Kidney tubule cell (primary cell): ENCODE measurements around the gene ZNF138.
"Not testable (repeated sequence)": the region's sequence is repeated elsewhere in the genome, so short reads cannot be mapped to it uniquely, and the experiment has no call there.

Experiments
- DNase-seq: peaks from one replicate; pipeline ENCODE4 v3.0.0-alpha.2; 2018; ENCODE audit warnings: low spot score

The ZNF138 gene

DNA sequence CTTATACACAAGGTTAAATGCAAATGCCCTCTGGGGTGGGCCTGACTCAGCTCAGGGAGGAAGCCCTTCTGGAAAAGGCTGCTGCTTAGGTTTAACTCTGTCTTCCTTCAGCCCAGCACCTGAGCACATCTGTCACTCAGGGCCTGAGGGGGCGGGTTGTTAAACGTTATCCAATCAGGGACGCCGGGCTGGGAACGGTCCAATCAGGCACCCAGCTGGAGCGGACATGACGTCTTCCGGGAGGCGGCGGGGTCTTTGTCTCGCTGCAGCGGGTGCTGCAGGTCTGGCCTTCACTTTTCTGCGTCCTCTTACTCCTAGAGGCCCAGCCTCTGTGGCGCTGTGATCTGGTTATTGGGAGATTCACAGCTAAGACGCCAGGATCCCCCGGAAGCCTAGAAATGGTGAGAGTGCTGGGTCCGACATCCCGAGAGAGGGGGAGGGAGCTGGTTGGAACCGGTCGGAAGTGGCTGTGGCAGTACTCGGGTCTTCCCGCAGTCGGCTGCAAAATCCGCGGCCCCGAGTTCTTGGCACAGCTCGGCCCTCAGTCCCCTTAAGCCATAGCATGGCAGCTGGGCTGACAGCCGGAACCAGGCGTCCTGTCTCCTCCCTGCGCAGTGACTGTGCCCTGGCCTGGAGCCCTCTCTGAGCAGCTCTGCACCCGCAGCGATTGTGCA lies at the start of gene ZNF138:
TSS of gene ZNF138 (plus strand) at position 258 of the 674 bp plus-strand sequence. CDS start at position 399, 141 bp downstream.
- peak; percentile 96 for DNase-seq

GRCh38 chr7:64744680-64745079 lies 49.5 kb upstream of the ZNF138 start:
- no peak for DNase-seq

DNA sequence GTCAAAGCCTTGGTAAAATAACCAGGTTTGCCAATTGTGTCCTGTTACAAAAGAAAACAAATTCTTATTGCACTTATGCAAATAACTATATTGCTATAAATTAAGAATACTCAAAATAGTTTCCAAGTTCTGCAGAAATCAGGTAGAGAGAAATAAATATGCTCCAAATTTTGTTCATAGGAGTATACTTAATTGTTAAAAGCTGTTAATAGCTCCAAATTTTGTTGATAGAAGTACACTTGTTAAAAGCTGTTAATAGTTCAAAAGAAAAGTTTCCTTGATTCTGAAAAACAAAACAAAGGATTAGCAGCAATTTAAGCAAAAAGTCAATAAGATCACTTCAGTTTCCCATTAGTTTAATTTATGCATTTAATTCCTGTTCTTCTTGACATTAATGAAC lies 46.4 kb upstream of the ZNF138 start:
- DNase-seq, result no peak

DNA sequence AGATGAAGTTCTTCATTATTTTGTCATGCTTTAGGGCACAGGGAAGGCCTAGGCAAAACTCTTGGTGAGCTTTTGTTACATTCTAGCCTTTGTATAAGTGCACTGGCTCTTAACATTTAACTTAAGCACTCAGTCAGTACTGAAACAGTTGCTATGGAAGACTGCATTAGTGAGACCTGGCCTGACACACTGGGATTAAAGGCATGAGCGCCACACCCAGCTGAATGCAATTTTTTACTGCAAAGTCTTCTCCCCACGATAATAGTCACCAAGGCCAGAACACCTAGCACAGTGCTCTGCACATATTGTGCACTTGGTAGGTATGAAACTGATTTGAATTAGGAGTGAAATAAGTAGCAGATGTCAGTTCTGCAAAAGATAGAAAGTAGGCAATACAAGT lies 41.2 kb upstream of the ZNF138 start:
- no peak for DNase-seq

- no peak for DNase-seq
Measured at GRCh38 chr7:64755865-64756264, 38.4 kb upstream of the ZNF138 start.

DNA sequence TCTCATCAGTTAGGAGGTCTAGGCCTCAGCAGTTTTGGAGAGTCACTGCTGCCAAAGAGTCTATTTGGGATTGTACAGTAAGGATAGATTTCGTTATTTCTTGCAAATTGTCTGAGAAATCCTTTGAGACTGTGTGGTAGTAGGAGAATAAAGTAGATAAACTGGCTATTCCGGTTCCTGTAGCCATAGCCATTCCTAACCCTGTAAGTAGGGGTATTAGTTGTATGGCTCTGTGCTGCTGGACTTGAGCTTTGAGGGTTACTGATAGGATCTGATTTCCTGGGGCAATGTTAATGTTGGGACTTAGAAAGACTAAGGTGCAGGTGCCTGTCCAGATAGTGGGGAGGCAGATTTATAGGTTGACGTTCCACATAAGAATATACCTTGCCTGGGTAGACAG lies 36.1 kb upstream of the ZNF138 start:
- DNase-seq, result no peak

- no peak for DNase-seq
Measured at GRCh38 chr7:64768824-64769223, 25.4 kb upstream of the ZNF138 start.

DNA sequence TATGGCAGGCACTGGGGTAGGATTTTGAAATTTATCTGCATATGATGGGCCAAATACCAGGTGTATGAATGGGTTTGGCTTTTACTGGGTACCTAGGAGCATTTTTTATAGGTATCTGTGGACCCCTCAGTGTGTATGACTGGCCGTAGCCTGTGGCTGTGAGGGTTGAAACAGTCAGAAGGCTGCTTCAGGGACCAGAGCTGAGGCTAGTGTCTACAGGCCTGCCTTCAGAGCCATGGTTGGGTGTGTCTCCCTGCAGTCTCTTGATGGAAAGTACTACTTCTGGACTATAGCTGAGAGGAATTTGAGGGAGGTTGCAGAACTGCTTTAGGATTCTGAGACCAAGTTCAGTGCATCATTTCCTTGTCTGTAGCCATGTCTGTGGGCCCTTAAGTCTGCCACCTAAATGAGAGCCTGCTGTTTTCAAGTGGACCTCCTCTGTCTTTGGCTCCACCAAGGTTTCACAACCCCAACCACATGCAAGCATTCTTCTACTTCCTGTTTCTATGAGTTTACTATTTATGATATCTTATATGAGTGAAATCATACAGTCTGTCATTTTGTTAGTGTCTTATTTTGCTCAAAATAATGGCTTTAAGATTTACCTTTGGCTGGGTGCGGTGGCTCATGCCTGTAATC lies 19.9 kb upstream of the ZNF138 start:
- DNase-seq, result no peak

DNA sequence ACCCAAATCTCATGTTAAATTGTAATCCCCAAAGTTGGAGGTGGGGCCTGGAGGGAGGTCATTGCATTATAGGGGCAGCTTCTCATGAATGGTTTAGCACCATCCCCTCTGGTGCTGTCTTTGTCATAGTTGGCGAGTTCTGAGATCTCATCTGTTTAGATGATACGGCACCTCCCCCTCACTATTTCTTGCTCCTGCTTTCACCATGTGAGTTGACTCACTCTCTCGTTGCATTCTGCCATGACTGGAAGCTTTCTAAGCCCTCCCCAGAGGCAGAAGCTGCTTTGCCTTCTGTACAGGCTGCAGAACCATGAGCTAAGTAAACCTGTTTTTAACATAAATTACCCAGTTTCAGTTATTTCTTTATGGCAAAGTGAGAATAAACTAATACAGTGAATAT lies 18.9 kb upstream of the ZNF138 start:
- no peak for DNase-seq

- not testable (repeated sequence) for DNase-seq
Measured at GRCh38 chr7:64784842-64785241, 9.4 kb upstream of the ZNF138 start.

DNA sequence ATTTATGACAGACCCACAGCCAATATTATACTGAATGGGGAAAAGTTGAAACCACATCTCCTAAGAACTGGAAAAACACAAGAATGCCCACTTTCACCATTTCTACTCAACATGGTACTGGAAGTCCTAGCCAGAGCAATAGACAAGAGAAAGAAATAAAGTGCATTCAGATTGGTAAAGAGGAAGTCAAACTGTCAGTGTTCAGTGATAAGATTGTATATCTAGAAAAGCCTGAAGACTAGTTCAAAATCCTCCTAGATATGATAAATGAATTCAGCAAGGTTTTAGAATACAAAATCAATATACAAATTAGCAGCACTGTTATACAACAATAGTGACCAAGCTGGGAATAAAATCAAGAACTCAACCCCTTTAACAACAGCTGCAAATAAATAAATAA lies 6.9 kb upstream of the ZNF138 start:
- no peak for DNase-seq

- DNase-seq, result not testable (repeated sequence)
Measured at GRCh38 chr7:64789241-64789640, 5.0 kb upstream of the ZNF138 start.

DNA sequence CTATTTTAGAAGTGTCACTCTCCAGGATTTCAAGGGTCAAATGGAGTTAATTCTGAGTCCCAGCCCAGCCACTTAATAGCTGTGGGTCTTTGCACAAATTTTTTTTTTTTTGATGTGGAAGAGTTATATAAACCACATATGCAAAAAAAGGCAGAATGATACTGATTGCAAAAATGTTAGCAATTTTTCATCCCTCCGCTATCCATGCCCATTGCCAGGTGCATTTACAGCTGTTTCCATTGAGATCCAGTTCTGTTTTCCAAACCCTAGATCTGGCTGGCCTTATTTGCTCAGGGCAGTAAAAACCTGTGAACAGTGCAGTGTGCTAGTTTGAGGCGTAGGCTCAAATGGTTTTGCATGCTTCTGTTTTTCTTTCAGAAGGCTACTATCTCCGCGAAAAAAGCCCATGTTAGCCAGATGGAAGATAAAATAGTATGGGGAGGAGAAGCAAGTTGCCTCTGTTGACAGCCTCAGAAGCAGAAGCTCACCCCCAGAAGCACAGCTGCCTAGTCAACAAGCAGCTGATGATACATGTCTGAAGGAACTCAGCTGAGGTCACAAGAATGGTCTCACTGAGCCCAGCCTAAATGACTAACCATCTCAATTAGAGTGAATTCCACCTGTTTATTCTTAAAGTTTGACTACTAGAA lies 997 bp upstream of the ZNF138 start:
- DNase-seq, result peak; percentile 65

DNA sequence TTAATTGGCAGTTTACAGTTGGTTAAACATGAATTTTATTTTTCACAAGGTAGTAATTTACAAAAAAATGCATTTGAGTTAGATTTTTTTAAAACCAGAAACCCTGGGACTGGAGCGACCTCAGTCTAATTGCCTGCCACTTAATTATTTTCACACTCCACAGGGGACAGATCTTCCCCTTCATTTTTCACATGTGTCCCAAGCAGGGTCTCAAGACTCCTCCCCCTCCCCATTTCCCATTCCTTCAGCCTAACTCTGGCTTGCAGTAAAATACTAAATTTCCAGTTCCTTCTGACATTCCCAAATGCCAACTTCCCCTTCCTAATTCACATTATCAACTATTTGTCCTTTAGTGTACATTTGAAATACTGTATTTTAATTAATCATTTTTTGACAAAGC lies 948 bp downstream of the ZNF138 start:
- no peak for DNase-seq

GRCh38 chr7:64799169-64799568 lies 4.9 kb downstream of the ZNF138 start:
- not testable (repeated sequence) for DNase-seq

DNA sequence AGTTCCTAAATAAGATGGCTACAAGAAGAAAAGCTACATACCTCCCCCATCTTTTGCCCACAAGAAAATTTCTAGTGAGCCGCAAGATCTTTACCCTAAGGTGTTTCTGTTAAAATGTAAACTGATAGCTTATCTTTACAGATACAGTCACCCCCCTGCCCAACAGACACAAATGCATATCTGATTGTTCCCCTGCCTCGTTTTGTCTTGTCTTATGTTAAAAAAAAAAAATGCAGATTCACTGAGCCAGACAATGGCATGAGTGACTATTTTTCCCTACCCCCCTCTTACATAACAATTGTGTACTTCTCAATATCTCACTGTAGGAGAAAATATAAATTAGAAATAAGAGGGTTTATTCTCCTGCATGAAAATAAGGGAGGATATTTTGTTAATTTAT lies 8.5 kb downstream of the ZNF138 start:
- DNase-seq, result no peak

GRCh38 chr7:64807731-64808365 lies 13.6 kb downstream of the ZNF138 start:
- DNase-seq, result no peak

GRCh38 chr7:64811767-64812166 lies 17.5 kb downstream of the ZNF138 start:
- no peak for DNase-seq

DNA sequence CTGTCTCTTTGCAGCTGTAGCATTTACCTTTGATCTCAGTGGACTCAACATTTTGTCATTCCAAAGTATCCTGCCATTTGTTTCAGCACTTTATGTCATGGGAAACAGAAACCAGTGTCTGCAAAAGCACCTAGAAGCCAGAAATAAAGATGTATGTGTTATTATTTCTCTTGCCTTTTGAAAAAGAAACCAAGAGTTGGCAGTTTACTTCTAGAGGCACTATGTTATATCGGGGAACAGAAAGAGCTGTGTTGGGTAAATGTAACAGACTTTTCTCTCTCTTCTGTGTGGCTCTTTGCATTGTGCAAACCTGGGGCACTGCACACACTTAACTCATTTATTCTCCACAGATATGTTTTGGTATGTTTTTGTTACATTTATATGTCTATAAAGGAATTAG lies 36.7 kb downstream of the ZNF138 start:
- DNase-seq, result no peak

GRCh38 chr7:64832136-64832535 lies 37.9 kb downstream of the ZNF138 start:
- no peak for DNase-seq

DNA sequence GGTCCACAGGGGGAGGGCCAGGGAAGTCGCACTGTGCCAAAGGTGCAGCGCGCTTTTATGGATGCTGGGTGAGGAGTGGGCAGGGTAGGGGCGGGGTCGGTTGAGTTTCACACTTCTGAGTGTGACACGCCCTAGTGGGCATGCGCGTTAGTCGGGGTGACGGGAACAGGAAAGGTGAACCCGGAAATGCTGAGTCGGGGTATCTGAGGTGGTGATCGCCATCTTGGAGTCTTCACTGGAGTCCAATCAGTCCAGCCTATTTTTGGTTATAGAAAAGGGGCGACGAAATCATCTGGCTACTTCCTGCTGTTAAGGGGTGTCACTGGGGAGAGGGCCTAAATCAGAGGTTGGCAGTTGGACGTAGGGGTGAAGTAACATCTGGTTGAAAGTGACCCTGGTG lies 40.8 kb downstream of the ZNF138 start:
- no peak for DNase-seq

- DNase-seq, result not testable (repeated sequence)
Measured at GRCh38 chr7:64835856-64836255, 41.6 kb downstream of the ZNF138 start.

GRCh38 chr7:64838051-64838450 lies 43.8 kb downstream of the ZNF138 start:
- not testable (repeated sequence) for DNase-seq
